HG02763 (cell line): ENCODE measurements around the gene ACAA2.

Experiments
- ATAC-seq: cut with Tn5 transposase; IDR thresholded peaks from one replicate; pipeline ENCODE4 v1.9.1; 2021; ENCODE audit warnings: mild to moderate bottlenecking, moderate library complexity; ENCODE audit not compliant: unreplicated experiment

Gene ACAA2

DNA sequence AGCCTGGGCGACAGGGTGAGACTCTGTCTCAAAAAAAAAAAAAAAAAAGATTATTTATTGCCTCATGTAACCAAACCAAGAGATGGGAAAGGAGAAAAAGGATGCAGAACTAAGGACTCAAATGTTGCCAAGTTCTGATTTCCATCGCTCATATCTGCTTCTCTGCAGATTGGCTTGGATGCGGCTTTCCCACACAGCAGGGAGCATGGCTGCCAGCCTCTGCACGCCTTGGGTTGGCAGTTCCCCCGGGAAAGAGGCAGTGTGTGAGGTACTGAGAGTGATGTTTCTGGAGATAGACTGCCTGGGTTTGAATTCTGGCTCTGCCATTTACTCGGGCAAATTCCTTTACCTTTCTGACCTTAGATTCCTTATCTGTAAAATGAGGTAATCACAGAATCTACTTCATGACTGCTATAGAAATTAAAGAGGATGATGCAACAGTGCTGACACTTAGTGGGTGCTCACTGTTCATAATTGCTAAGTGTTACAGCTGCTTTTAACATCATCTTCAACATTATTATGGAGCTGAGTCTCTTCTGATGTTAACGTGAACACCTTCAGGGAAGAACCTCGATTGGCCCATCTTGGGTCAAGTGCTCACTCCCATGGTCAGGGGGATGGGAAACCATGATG lies 68.8 kb downstream of the ACAA2 start:
- ATAC-seq: no peak

DNA sequence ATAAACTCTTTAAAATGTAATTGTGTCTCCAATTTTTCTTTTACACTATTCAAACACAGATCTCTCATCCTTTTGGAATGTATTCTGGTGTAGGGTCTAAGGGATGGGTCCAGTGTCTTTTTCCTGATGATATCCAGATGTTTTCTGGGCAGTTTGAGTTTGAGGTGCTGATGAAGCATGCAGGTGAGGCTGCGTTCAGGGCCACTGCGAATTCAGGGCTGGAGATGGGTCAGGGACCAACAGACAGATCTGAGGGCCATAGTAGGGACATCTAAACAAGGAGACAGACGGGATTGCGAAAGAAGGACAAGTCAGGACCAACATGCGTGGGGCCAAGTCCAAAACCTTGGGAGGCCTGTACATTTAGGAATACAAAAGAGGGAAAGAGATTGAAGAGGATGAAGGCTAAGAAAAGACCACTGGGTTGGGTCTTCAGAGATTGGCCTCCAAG lies 70.2 kb downstream of the ACAA2 start:
- ATAC-seq: no peak

DNA sequence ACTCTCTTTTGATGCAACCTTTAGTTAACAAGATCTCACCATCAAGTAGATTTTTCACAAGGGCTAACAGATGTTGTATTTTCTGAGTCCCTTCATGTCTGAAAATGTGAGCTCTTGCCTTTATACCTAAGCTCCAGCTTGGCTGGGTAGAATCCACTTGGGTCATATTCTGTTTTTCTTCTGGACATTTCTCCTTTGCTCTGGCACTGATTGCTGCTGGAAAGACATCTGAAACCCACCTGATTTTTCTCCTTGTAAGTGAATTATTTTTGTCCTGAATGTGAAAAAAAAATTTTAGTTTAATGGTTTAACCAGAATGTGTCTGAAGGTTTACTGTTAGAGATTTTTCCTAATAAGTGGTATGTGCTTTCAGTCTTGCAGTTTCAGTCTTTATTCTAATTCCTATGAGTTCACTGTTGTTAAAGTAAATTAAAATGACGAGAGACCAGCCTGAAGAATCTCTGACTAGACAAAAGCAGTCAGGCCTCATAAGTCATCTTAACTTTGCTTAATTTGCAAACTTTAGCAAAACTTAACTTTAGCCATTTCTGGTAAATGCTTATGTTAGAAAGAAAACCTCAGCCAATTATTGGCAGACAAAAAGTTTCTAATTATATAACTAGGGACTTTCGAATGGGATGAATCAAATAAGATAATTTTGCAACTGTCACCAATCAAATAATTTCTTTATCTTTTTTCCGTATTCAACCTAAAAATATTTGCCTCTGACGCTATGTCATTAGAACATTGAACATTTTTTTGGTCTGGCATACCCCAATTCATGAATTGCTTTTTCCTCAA lies 70.8 kb downstream of the ACAA2 start:
- no peak for ATAC-seq

DNA sequence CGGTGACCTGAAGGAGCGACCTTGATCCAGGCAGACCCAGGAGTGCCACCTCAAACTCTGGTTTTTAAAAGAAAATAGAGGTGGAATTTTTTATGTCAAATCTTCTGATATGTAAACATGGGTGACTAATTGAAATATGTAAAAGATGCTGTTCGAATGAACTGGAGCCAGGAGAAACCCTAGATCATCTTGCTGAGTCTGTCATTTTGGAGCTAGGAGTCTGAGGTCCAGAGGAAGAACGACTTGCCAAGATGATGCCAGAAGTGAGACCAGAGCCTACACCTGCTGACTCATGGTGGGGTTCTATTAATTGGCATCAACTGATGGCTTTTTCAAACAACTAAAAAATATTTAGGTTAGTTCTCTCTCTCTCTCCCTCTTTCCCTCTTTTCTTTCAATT lies 74.1 kb downstream of the ACAA2 start:
- ATAC-seq: no peak

DNA sequence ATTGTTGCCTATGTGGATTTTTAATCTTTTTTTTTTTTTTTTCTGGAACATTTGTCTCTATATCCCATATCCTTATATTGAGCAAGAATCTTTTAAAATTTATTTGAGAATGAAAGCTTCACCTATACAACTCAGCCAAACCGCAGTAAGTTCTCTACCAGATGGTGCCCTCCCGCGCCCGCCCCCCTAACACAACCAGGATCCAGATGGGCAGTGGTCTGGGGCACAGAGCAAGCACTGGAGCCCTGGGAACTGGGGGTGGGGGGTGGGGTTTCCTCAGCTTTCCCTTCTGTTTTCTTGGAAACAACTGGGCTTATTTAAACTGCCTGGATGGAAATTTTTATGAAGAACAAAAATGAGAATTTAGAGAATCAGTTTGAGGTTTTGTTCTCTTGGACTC lies 74.6 kb downstream of the ACAA2 start:
- ATAC-seq: no peak

DNA sequence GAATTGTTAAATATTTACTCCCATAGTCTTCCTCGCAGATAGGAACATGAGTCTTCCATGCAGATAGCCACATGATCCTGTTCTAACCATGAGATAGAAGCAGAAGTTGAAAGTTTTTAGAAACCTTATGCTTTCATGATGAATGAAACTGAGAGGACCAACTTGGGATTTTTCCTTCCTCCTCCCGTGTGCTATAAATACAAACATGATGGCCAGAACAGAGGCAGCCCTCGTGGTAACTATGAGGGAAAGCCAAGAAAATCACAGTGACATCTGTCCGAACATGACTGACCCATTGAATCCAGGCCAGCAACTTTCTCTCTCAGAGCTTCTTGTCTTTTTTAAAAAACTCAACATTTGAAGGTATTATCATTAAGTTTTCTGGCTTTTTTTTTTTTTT lies 78.5 kb downstream of the ACAA2 start:
- no peak for ATAC-seq

DNA sequence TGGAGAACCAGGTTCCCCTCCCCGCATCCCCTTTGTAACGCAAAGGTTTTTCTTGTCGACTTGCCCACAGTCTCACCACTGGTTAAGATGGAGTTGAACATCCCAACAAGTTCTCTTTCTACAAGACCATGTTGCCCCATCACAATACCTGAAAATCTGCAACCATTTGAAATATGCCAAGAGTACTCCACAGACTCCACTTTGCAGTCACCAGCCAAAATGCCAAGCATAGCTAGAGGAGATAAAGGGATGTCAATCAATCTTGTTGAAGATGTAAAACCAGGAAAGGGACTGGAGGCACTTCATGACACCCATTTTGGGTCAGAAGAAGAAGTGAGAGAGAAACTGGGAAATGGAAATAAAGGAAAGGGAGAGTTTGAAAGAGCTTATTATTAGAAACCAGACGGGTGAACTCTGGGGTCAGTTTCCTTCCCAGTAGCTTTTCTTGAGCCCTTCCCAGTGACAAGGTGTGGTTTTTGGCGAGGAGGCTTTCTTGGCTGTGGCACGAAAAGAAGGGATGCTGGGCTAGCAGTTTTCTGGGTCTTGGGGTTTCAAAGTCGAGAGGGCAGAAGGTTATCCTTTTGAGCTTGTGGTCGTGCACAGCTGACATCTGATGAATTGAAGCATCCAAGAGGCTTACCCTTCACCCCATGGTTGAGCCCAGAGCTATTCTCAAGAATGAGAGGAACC lies 79.3 kb downstream of the ACAA2 start:
- ATAC-seq: no peak

DNA sequence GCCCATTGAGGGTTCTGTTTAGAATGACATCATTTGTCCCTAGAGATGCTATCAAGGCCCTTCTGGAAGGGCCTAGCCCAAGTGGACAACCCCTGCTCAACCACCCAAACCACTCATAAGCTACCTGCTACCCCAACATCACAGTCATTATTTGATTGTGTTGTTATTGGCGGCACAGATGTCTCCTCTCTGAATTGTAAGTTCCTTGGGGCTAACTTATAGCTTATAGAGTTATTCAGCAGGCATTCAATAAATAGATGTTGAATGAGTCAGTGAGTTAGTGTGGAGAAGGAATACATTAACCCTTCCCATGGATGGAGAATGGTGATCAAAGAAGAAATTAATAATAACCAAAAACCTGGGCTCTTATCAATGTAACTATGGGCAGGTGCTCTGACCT lies 80.0 kb downstream of the ACAA2 start:
- ATAC-seq: no peak
